Measurements from ENCODE around the gene TIMM13. TPM values are rescaled to one million over a fixed set of nuclear protein-coding genes. Genes with fewer than 3 reads are reported as not detected.

TIMM13 gene
- total RNA-seq, 1 donor from 2014 or later: 20.9 TPM

- DNase-seq (ENCODE audit: extremely low spot score in 2 of 2): no peak
- TF ChIP-seq CTCF (IDR thresholded peaks at IDR 0.05): no peak
- H3K36me3 ChIP-seq: peaks cover 0 to 29% of the 10 kb centered on the region in 2 donors
Observed at GRCh38 chr19:2434267-2434666, 6.9 kb upstream of the TIMM13 start.

GRCh38 chr19:2433854-2434253 is 6.5 kb upstream of the TIMM13 start:
- TF ChIP-seq CTCF (IDR thresholded peaks at IDR 0.05) (no peak), POLR2AphosphoS5 (IDR thresholded peaks at IDR 0.05; ENCODE audit: insufficient read depth in 1 of 2, low read depth in 1 of 2) (no peak), POLR2A (IDR thresholded peaks at IDR 0.05) (no peak)
- intact Hi-C loops (cut with DNase I): no loop called here
- peaks cover 0 to 29% of the 10 kb centered on the region in 2 donors for H3K36me3 ChIP-seq

More at GRCh38 chr19:2434267-2434666, 6.9 kb upstream of the TIMM13 start:
- intact Hi-C loops (cut with DNase I): no loop called here
- Histone ChIP-seq H3K27me3 (no peaks in the 10 kb centered on the region), H3K9me3 (no peaks in the 10 kb centered on the region), H3K4me3 (no peak overlapping the region), H3K4me1 (no peaks in the 10 kb centered on the region), H3K27ac (no peak overlapping the region)

GRCh38 chr19:2432131-2432848 is 4.9 kb upstream of the TIMM13 start:
- H3K4me1 ChIP-seq: peaks cover 11% of the 10 kb centered on the region
- peaks cover 0 to 23% of the 10 kb centered on the region in 2 donors for H3K36me3 ChIP-seq
- H3K27ac ChIP-seq: no peak overlapping the region
- no peak overlapping the region for H3K4me3 ChIP-seq
- TF ChIP-seq POLR2A (IDR thresholded peaks at IDR 0.05): no peak
- no peak for TF ChIP-seq POLR2AphosphoS5 (IDR thresholded peaks at IDR 0.05; ENCODE audit: insufficient read depth in 1 of 2, low read depth in 1 of 2)
- TF ChIP-seq CTCF (IDR thresholded peaks at IDR 0.05): no peak
- no peaks in the 10 kb centered on the region for H3K27me3 ChIP-seq
- intact Hi-C loops (cut with DNase I): no loop called here
- no peaks in the 10 kb centered on the region for H3K9me3 ChIP-seq
- DNase-seq (ENCODE audit: extremely low spot score in 2 of 2): no peak

More at GRCh38 chr19:2433854-2434253, 6.5 kb upstream of the TIMM13 start:
- no peak for DNase-seq (ENCODE audit: extremely low spot score in 2 of 2)
- H3K27ac ChIP-seq: no peak overlapping the region
- H3K4me1 ChIP-seq: peaks cover 1% of the 10 kb centered on the region
- no peak overlapping the region for H3K4me3 ChIP-seq
- no peaks in the 10 kb centered on the region for H3K9me3 ChIP-seq
- H3K27me3 ChIP-seq: no peaks in the 10 kb centered on the region

GRCh38 chr19:2431318-2432055 is 4.1 kb upstream of the TIMM13 start:
- DNase-seq (ENCODE audit: extremely low spot score in 2 of 2): no peak

GRCh38 chr19:2429917-2430535 is 2.6 kb upstream of the TIMM13 start:
- Histone ChIP-seq H3K4me1 (peaks cover 31% of the 10 kb centered on the region), H3K9me3 (no peaks in the 10 kb centered on the region), H3K27ac (no peak overlapping the region), H3K27me3 (no peaks in the 10 kb centered on the region), H3K4me3 (no peak overlapping the region), H3K36me3 (peaks cover 0 to 19% of the 10 kb centered on the region in 2 donors)
- intact Hi-C loops (cut with DNase I): no loop called here
- no peak for TF ChIP-seq CTCF (IDR thresholded peaks at IDR 0.05)
- TF ChIP-seq POLR2AphosphoS5 (IDR thresholded peaks at IDR 0.05; ENCODE audit: insufficient read depth in 1 of 2, low read depth in 1 of 2): no peak
- TF ChIP-seq POLR2A (IDR thresholded peaks at IDR 0.05): no peak
- no peak for DNase-seq (ENCODE audit: extremely low spot score in 2 of 2)

More at GRCh38 chr19:2431318-2432055, 4.1 kb upstream of the TIMM13 start:
- no peak overlapping the region for H3K4me3 ChIP-seq
- TF ChIP-seq POLR2A (IDR thresholded peaks at IDR 0.05): no peak
- H3K4me1 ChIP-seq: peaks cover 18% of the 10 kb centered on the region
- H3K36me3 ChIP-seq: peaks cover 0 to 19% of the 10 kb centered on the region in 2 donors
- H3K27ac ChIP-seq: no peak overlapping the region
- no peaks in the 10 kb centered on the region for H3K27me3 ChIP-seq
- no peaks in the 10 kb centered on the region for H3K9me3 ChIP-seq
- intact Hi-C loops (cut with DNase I): no loop called here

Data from vagina (tissue), 2 donors.